SK-N-SH (cell line): ENCODE data around the gene HS6ST1. TPM values are rescaled to one million over a fixed set of nuclear protein-coding genes. Genes with fewer than 3 reads are reported as not detected.

Source experiments
- CTCF ChIA-PET: fragments of 300-600, 350-600 bp; formaldehyde crosslinking; extraction: SDS; loops from one replicate; lab custom pipeline; 2021; lab: Yijun Ruan, JAX
- POLR2A ChIA-PET: fragments of 350-600 bp; sonication (Branson Sonifier 250); formaldehyde crosslinking; extraction: SDS; loops from one replicate; lab custom pipeline; 2020; ENCODE audit warnings: antibody characterized with exemption, inconsistent platforms; lab: Yijun Ruan, JAX
- DNase-seq: peaks from one replicate; pipeline ENCODE4 v3.0.0; 2012
- H2AFZ ChIP-seq: fragments of 200-600 bp; sonication (generic); 2 replicates; pipeline ENCODE4 v1.8.1; 2016; ENCODE audit warnings: antibody characterized with exemption, mild to moderate bottlenecking, low read depth
- H3F3A ChIP-seq: fragments of 200-600 bp; sonication (generic); replicated peaks from 2 replicates; pipeline ENCODE3; 2016; ENCODE audit warnings: antibody characterized with exemption, mild to moderate bottlenecking; ENCODE audit not compliant: insufficient read depth
- H3K27ac ChIP-seq, 2 experiments: fragments of 200-500 bp in 1 of 2; fragments of 200-600 bp in 1 of 2; sonication (Bioruptor generic) in 1 of 2; sonication (generic), shearing (Covaris generic) in 1 of 2; 2 replicates each; pipeline versions ENCODE4 v1.5.1 to v1.6.1; 2014 to 2016; ENCODE audit warnings: low read depth in 2 of 2, inconsistent platforms in 1 of 2, low read length in 1 of 2, mild to moderate bottlenecking in 1 of 2, mixed read lengths in 1 of 2
- H3K27me3 ChIP-seq: fragments of 200-600 bp; sonication (generic), shearing (Covaris generic); 2 replicates; pipeline ENCODE4 v1.6.1; 2016; ENCODE audit warnings: mixed run types; ENCODE audit not compliant: insufficient read depth
- H3K36me3 ChIP-seq, 2 experiments: fragments of 200-500 bp in 1 of 2; fragments of 200-600 bp in 1 of 2; sonication (Bioruptor generic) in 1 of 2; sonication (generic) in 1 of 2; replicated peaks in 1 of 2; 2 replicates each; pipeline versions ENCODE3 to v1.5.1; 2014 to 2016; ENCODE audit warnings: low read length in 1 of 2, mild to moderate bottlenecking in 1 of 2; ENCODE audit not compliant: insufficient read depth in 2 of 2, control insufficient read depth in 1 of 2
- H3K4me1 ChIP-seq, 2 experiments: fragments of 200-500 bp in 1 of 2; fragments of 200-600 bp in 1 of 2; sonication (Bioruptor generic) in 1 of 2; sonication (generic), shearing (Covaris generic) in 1 of 2; 2 replicates each; pipeline versions ENCODE4 v1.5.1 to v1.6.1; 2014 to 2016; ENCODE audit warnings: low read depth in 1 of 2, low read length in 1 of 2, mixed run types in 1 of 2; ENCODE audit not compliant: insufficient read depth in 2 of 2, control insufficient read depth in 1 of 2
- H3K4me2 ChIP-seq: fragments of 200-600 bp; sonication (generic), shearing (Covaris generic); 2 replicates; pipeline ENCODE4 v1.6.1; 2017; ENCODE audit warnings: mixed run types
- H3K4me3 ChIP-seq, 2 experiments: fragments of 200-500 bp in 1 of 2; fragments of 200-600 bp in 1 of 2; sonication (Bioruptor generic) in 1 of 2; sonication (generic), shearing (Covaris generic) in 1 of 2; 2 replicates each; pipeline versions ENCODE4 v1.5.1 to v1.8.1; 2014 to 2016; ENCODE audit warnings: low read depth in 2 of 2, inconsistent platforms in 1 of 2, low read length in 1 of 2, mild to moderate bottlenecking in 1 of 2, mixed read lengths in 1 of 2, moderate library complexity in 1 of 2
- H3K79me2 ChIP-seq: fragments of 200-600 bp; sonication (generic); 2 replicates; pipeline ENCODE4 v1.8.1; 2017; ENCODE audit warnings: mild to moderate bottlenecking; ENCODE audit not compliant: insufficient read depth
- H3K9ac ChIP-seq: fragments of 200-600 bp; sonication (generic); 2 replicates; pipeline ENCODE4 v1.6.1; 2017; ENCODE audit warnings: mixed run types
- H3K9me2 ChIP-seq: fragments of 200-600 bp; sonication (generic); 2 replicates; pipeline ENCODE4 v1.6.1; 2017; ENCODE audit warnings: mixed run types
- H3K9me3 ChIP-seq: fragments of 200-600 bp; sonication (generic); 2 replicates; pipeline ENCODE4 v1.6.1; 2017; ENCODE audit warnings: mixed run types, mild to moderate bottlenecking, moderate library complexity
- H4K20me1 ChIP-seq: fragments of 200-600 bp; sonication (generic); 2 replicates; pipeline ENCODE4 v1.6.1; 2017; ENCODE audit warnings: mild to moderate bottlenecking, mixed run types; ENCODE audit not compliant: insufficient read depth
- CHD2 ChIP-seq: fragments of 150-350 bp; IDR thresholded peaks from 2 replicates; pipeline ENCODE4 v1.6.1; 2018; ENCODE audit warnings: low read length; ENCODE audit not compliant: partially characterized antibody
- ELF1 ChIP-seq: IDR thresholded peaks from 2 replicates; pipeline ENCODE4 v1.4.0; 2012
- EZH2phosphoT487 ChIP-seq: fragments of 200-600 bp; sonication (generic); IDR thresholded peaks from 2 replicates; pipeline ENCODE4 v1.6.1; 2017; ENCODE audit warnings: low read depth, mixed run types, mild to moderate bottlenecking, antibody characterized with exemption, moderate library complexity, borderline replicate concordance
- FOSL2 ChIP-seq: IDR thresholded peaks from 2 replicates; pipeline ENCODE4 v1.4.0; 2012; ENCODE audit warnings: low read depth, mild to moderate bottlenecking, moderate library complexity, borderline replicate concordance
- FOXJ3 ChIP-seq: sonication (generic); formaldehyde crosslinking; IDR thresholded peaks from 2 replicates; pipeline ENCODE4 v1.5.1; 2020; ENCODE audit warnings: mild to moderate bottlenecking, missing genetic modification reagents
- GABPA ChIP-seq: IDR thresholded peaks from 2 replicates; pipeline ENCODE4 v1.4.0; 2012; ENCODE audit warnings: low read depth, mild to moderate bottlenecking
- GATA2 ChIP-seq: sonication (generic); formaldehyde crosslinking; IDR thresholded peaks from 2 replicates; pipeline ENCODE4 v1.5.0; 2020; ENCODE audit warnings: mild to moderate bottlenecking, missing genetic modification reagents
- JUND ChIP-seq: IDR thresholded peaks from 2 replicates; pipeline ENCODE4 v1.4.0; 2012
- MEF2A ChIP-seq: IDR thresholded peaks from 2 replicates; pipeline ENCODE4 v1.4.0; 2012; ENCODE audit warnings: low read depth, borderline replicate concordance
- MXI1 ChIP-seq: IDR thresholded peaks from 2 replicates; pipeline ENCODE4 v1.6.1; 2012; ENCODE audit warnings: mild to moderate bottlenecking, low read depth, low read length, improper control_type of control experiment
- NFIC ChIP-seq: IDR thresholded peaks from 2 replicates; pipeline ENCODE4 v1.4.0; 2012; ENCODE audit warnings: borderline replicate concordance
- RAD21 ChIP-seq: IDR thresholded peaks from 2 replicates; pipeline ENCODE4 v1.6.1; 2012; ENCODE audit warnings: mild to moderate bottlenecking, low read length
- RCOR1 ChIP-seq: fragments of 150-350 bp; IDR thresholded peaks from 2 replicates; pipeline ENCODE4 v1.6.1; 2017; ENCODE audit warnings: antibody characterized with exemption, low read length
- SIN3A ChIP-seq: IDR thresholded peaks from 2 replicates; pipeline ENCODE4 v1.6.1; 2012; ENCODE audit warnings: low read depth, mild to moderate bottlenecking, low read length, moderate library complexity, borderline replicate concordance
- SMC3 ChIP-seq: IDR thresholded peaks from 2 replicates; pipeline ENCODE4 v1.6.1; 2012; ENCODE audit warnings: low read depth, low read length, improper control_type of control experiment
- TCF12 ChIP-seq: IDR thresholded peaks from 2 replicates; pipeline ENCODE4 v1.4.0; 2012
- YY1 ChIP-seq: IDR thresholded peaks from 2 replicates; pipeline ENCODE4 v1.4.0; 2012; ENCODE audit warnings: low read depth, mild to moderate bottlenecking
- WGBS: methylation state at CpG from one replicate; pipeline ENCODE4 v1.1.6; 2017; ENCODE audit warnings: low lambda C conversion rate; 5-methylcytosine and 5-hydroxymethylcytosine counted together
- polyA plus RNA-seq, 3 experiments: library from polyadenylated mRNA; depleted of rRNA; stranded (reverse); fragments of >200 nt; gene quantifications; 2 replicates each; pipeline ENCODE4 v1.2.3, GENCODE V29; 2012
- TF ChIP-seq, protein P1 (sequence below): IDR thresholded peaks from 2 replicates; pipeline ENCODE4 v1.6.1; 2012; ENCODE audit warnings: mild to moderate bottlenecking, low read depth, low read length, moderate library complexity
- TF ChIP-seq, protein P2 (sequence below): fragments of 150-350 bp; IDR thresholded peaks from 2 replicates; pipeline ENCODE4 v1.6.1; 2016; ENCODE audit warnings: mild to moderate bottlenecking, low read depth, low read length
- TF ChIP-seq, protein P3 (sequence below): IDR thresholded peaks from 2 replicates; pipeline ENCODE4 v1.4.0; 2012; ENCODE audit warnings: low read depth
- TF ChIP-seq, protein P4 (sequence below): fragments of 200-600 bp; sonication (generic); IDR thresholded peaks from 2 replicates; pipeline ENCODE4 v1.6.1; 2017; ENCODE audit warnings: antibody characterized with exemption, mild to moderate bottlenecking, moderate library complexity
- TF ChIP-seq, protein P5 (sequence below): IDR thresholded peaks from 2 replicates; pipeline ENCODE4; 2012

The HS6ST1 gene
- polyA plus RNA-seq, 1 of the 3 experiments (the other 2 are of a cell fraction), result 5.9 TPM

DNA sequence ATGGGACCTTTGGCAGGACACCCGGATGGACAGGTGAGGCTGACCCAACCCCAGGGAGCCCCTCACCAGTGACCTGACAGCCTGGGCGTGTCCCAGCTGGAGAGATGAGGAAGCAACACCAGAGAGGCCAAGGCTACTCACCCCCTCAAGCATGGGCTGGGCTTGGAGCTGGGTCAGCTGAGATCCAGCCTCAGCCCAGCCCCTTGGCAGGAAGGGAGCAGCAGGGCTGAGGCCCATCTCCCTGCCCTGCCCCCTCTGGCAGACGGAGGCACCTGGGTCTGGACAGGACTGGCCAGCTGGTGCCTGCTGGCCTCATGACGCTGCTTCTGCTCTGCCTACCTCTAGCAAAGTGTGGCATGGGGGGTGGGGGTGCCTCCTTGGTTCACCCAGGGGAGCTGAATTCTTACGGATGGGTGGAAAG, 37.8 kb downstream of the HS6ST1 start (continued):
- TF ChIP-seq FOSL2 (no peak), GATA2 (CRISPR knock-in tag) (no peak), EZH2phosphoT487 (no peak), CHD2 (no peak), YY1 (no peak), JUND (no peak), MXI1 (no peak), RCOR1 (no peak)
- TF ChIP-seq, protein P1, sequence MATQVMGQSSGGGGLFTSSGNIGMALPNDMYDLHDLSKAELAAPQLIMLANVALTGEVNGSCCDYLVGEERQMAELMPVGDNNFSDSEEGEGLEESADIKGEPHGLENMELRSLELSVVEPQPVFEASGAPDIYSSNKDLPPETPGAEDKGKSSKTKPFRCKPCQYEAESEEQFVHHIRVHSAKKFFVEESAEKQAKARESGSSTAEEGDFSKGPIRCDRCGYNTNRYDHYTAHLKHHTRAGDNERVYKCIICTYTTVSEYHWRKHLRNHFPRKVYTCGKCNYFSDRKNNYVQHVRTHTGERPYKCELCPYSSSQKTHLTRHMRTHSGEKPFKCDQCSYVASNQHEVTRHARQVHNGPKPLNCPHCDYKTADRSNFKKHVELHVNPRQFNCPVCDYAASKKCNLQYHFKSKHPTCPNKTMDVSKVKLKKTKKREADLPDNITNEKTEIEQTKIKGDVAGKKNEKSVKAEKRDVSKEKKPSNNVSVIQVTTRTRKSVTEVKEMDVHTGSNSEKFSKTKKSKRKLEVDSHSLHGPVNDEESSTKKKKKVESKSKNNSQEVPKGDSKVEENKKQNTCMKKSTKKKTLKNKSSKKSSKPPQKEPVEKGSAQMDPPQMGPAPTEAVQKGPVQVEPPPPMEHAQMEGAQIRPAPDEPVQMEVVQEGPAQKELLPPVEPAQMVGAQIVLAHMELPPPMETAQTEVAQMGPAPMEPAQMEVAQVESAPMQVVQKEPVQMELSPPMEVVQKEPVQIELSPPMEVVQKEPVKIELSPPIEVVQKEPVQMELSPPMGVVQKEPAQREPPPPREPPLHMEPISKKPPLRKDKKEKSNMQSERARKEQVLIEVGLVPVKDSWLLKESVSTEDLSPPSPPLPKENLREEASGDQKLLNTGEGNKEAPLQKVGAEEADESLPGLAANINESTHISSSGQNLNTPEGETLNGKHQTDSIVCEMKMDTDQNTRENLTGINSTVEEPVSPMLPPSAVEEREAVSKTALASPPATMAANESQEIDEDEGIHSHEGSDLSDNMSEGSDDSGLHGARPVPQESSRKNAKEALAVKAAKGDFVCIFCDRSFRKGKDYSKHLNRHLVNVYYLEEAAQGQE, result no peak
- TF ChIP-seq, protein P2, sequence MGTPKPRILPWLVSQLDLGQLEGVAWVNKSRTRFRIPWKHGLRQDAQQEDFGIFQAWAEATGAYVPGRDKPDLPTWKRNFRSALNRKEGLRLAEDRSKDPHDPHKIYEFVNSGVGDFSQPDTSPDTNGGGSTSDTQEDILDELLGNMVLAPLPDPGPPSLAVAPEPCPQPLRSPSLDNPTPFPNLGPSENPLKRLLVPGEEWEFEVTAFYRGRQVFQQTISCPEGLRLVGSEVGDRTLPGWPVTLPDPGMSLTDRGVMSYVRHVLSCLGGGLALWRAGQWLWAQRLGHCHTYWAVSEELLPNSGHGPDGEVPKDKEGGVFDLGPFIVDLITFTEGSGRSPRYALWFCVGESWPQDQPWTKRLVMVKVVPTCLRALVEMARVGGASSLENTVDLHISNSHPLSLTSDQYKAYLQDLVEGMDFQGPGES, result no peak
- TF ChIP-seq, all 33 proteins: peak for 0

DNA sequence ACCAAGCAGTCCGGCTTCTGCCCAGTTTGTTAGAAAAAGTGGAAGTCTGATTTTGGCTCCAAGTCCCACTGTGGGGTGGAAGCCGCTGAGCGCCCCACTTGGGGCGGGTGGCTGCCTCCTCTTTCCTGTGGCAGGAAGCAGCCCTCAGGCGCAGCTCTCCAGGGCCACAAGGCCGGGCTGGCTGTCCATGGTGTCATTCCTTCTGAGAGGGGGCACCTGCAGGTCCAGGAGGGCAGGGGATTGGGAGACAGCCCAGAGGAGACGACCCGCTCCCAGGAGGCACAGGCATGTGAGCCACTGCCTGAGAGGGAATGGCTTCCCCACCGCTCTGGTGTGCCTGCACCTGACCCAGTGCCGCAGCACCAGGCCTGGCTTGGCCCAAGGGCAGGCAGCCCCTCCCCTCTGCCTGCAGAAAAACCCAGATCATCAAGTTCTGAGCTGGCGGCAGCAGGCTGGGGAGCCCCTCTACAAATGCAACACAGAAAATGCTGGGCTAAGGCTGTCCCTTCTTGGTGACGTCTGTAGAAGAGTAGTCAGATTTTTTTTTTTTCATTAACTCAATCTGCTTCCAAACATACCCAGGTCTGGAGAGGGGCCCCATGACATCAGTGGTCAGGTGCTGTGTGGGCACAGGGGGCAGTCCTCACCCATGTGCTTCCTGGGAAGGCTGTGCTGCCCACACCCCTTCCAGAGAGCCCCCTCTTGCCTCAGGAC, 38.4 kb downstream of the HS6ST1 start:
- Histone ChIP-seq H3K4me1 (peaks cover 0 to 41% of the 10 kb centered on the region in 2 experiments; a peak in 1 of 4 replicates), H3K4me2 (no peak overlapping the region), H3K9me2 (no peaks in the 10 kb centered on the region)
- no peak for TF ChIP-seq RAD21
- TF ChIP-seq, protein P3, sequence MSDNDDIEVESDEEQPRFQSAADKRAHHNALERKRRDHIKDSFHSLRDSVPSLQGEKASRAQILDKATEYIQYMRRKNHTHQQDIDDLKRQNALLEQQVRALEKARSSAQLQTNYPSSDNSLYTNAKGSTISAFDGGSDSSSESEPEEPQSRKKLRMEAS, result no peak
- TF ChIP-seq NFIC, result no peak
- TF ChIP-seq GABPA, result no peak
- TF ChIP-seq, protein P4, sequence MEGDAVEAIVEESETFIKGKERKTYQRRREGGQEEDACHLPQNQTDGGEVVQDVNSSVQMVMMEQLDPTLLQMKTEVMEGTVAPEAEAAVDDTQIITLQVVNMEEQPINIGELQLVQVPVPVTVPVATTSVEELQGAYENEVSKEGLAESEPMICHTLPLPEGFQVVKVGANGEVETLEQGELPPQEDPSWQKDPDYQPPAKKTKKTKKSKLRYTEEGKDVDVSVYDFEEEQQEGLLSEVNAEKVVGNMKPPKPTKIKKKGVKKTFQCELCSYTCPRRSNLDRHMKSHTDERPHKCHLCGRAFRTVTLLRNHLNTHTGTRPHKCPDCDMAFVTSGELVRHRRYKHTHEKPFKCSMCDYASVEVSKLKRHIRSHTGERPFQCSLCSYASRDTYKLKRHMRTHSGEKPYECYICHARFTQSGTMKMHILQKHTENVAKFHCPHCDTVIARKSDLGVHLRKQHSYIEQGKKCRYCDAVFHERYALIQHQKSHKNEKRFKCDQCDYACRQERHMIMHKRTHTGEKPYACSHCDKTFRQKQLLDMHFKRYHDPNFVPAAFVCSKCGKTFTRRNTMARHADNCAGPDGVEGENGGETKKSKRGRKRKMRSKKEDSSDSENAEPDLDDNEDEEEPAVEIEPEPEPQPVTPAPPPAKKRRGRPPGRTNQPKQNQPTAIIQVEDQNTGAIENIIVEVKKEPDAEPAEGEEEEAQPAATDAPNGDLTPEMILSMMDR, result no peak
- TF ChIP-seq MEF2A, result no peak
- TF ChIP-seq JUND, result no peak
- TF ChIP-seq SMC3, result no peak
- TF ChIP-seq, protein P5, sequence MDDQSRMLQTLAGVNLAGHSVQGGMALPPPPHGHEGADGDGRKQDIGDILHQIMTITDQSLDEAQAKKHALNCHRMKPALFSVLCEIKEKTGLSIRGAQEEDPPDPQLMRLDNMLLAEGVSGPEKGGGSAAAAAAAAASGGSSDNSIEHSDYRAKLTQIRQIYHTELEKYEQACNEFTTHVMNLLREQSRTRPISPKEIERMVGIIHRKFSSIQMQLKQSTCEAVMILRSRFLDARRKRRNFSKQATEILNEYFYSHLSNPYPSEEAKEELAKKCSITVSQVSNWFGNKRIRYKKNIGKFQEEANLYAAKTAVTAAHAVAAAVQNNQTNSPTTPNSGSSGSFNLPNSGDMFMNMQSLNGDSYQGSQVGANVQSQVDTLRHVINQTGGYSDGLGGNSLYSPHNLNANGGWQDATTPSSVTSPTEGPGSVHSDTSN, result no peak
- TF ChIP-seq FOXJ3 (CRISPR knock-in tag), result no peak
- TF ChIP-seq TCF12, result no peak
- no peak for TF ChIP-seq MXI1
- no peak for TF ChIP-seq SIN3A
- TF ChIP-seq ELF1, result no peak
- TF ChIP-seq, all 33 proteins: peak for 0
- CTCF ChIA-PET, result no interaction called here
- no peaks in the 10 kb centered on the region for H3K9me3 ChIP-seq
- no peak overlapping the region for H2AFZ ChIP-seq
- H4K20me1 ChIP-seq, result no peaks in the 10 kb centered on the region
- no peaks in the 10 kb centered on the region for H3F3A ChIP-seq
- no peaks in the 10 kb centered on the region for H3K36me3 ChIP-seq
- no peaks in the 10 kb centered on the region for H3K79me2 ChIP-seq
- no peak overlapping the region for H3K9ac ChIP-seq
- POLR2A ChIA-PET, result no interaction called here
- H3K4me3 ChIP-seq, result no peak overlapping the region
- 100% methylated on average over 4 of the region's 12 CpGs for WGBS
- no peaks in the 10 kb centered on the region for H3K27me3 ChIP-seq
- peak overlapping the region in 1 of 2 experiments; percentile 34; a peak in 1 of 4 replicates for H3K27ac ChIP-seq
- no peak for DNase-seq
